HK-2 (cell line): ENCODE data around the gene CBX8.

Experiments used
- DNase-seq: peaks from one replicate; pipeline ENCODE4 v3.0.0-alpha.2; 2018; ENCODE audit not compliant: unreplicated experiment

CBX8 gene

GRCh38 chr17:79835470-79835899 lies 38.6 kb upstream of the CBX8 start:
- no peak for DNase-seq

GRCh38 chr17:79834565-79835469 lies 37.9 kb upstream of the CBX8 start:
- DNase-seq: no peak

- DNase-seq: no peak
Observed at GRCh38 chr17:79833744-79834564, 37.1 kb upstream of the CBX8 start.

- DNase-seq: no peak
Observed at GRCh38 chr17:79833110-79833450, 36.2 kb upstream of the CBX8 start.

GRCh38 chr17:79832218-79833109 lies 35.6 kb upstream of the CBX8 start:
- DNase-seq: peak; percentile 82

- DNase-seq: peak; percentile 78
Observed at GRCh38 chr17:79831265-79832217, 34.7 kb upstream of the CBX8 start.

- DNase-seq: no peak
Observed at GRCh38 chr17:79830763-79831264, 33.9 kb upstream of the CBX8 start.

GRCh38 chr17:79830303-79830702 lies 33.4 kb upstream of the CBX8 start:
- DNase-seq: no peak

- DNase-seq: no peak
Observed at GRCh38 chr17:79829457-79829856, 32.6 kb upstream of the CBX8 start.

GRCh38 chr17:79829004-79829403 lies 32.1 kb upstream of the CBX8 start:
- no peak for DNase-seq

- DNase-seq: no peak
Observed at GRCh38 chr17:79826841-79827578, 30.1 kb upstream of the CBX8 start.

- DNase-seq: no peak
Observed at GRCh38 chr17:79826204-79826680, 29.4 kb upstream of the CBX8 start.

- no peak for DNase-seq
Observed at GRCh38 chr17:79825580-79825921, 28.7 kb upstream of the CBX8 start.

GRCh38 chr17:79824893-79825579 lies 28.2 kb upstream of the CBX8 start:
- DNase-seq: no peak

GRCh38 chr17:79824234-79824633 lies 27.4 kb upstream of the CBX8 start:
- no peak for DNase-seq

GRCh38 chr17:79822583-79823124 lies 25.8 kb upstream of the CBX8 start:
- no peak for DNase-seq

GRCh38 chr17:79821331-79822095 lies 24.6 kb upstream of the CBX8 start:
- DNase-seq: no peak

- DNase-seq: no peak
Observed at GRCh38 chr17:79820959-79821330, 24.1 kb upstream of the CBX8 start.
